Kidney (tissue), 14 donors: Measurements from ENCODE around the gene PNLIPRP2. TPM values are rescaled to one million over a fixed set of nuclear protein-coding genes. Genes with fewer than 3 reads are reported as not detected.

Source experiments
- DNase-seq, 5 donors: peaks; one replicate each; pipeline ENCODE4 v3.0.0-alpha.2; 2013 to 2020
- FAIRE-seq: peaks from 2 replicates; lab custom pipeline; 2012; peaks lifted over from hg19 to GRCh38; lab: Jason Lieb, UNC
- H3K27ac ChIP-seq, 2 donors: one replicate each; pipeline ENCODE4 v1.7.0; 2013; ENCODE audit warnings: low read depth in 2 of 2, low read length in 2 of 2, inconsistent platforms in 1 of 2
- H3K27me3 ChIP-seq: one replicate; pipeline ENCODE4 v1.7.1; 2013; ENCODE audit warnings: low read length, inconsistent platforms; ENCODE audit not compliant: control insufficient read depth, insufficient read depth
- H3K36me3 ChIP-seq, 3 donors: one replicate each; pipeline versions ENCODE4 v1.7.0 to v1.7.1; 2013; ENCODE audit warnings: low read length in 3 of 3, control low read depth in 1 of 3, inconsistent platforms in 1 of 3; ENCODE audit not compliant: insufficient read depth in 3 of 3, control insufficient read depth in 2 of 3
- H3K4me1 ChIP-seq, 3 donors: one replicate each; pipeline versions ENCODE4 v1.7.0 to v1.7.1; 2013; ENCODE audit warnings: low read length in 3 of 3, inconsistent platforms in 1 of 3, low read depth in 1 of 3; ENCODE audit not compliant: control insufficient read depth in 2 of 3, insufficient read depth in 2 of 3
- H3K4me3 ChIP-seq, 3 donors: one replicate each; pipeline versions ENCODE4 v1.7.0 to v1.8.1; 2013; ENCODE audit warnings: low read length in 3 of 3, control low read depth in 1 of 3, inconsistent platforms in 1 of 3
- H3K9ac ChIP-seq, 3 donors: one replicate each; pipeline versions ENCODE4 v1.7.0 to v1.7.1; 2013; ENCODE audit warnings: low read length in 3 of 3, control low read depth in 1 of 3, inconsistent platforms in 1 of 3
- H3K9me3 ChIP-seq, 3 donors: one replicate each; pipeline versions ENCODE4 v1.7.0 to v1.7.1; 2013; ENCODE audit warnings: low read length in 3 of 3, control low read depth in 1 of 3, inconsistent platforms in 1 of 3; ENCODE audit not compliant: control insufficient read depth in 2 of 3, insufficient read depth in 1 of 3
- CTCF ChIP-seq: IDR thresholded peaks from 3 replicates; pipeline ENCODE4 v1.5.1; 2012; ENCODE audit warnings: mild to moderate bottlenecking, moderate library complexity, borderline replicate concordance; ENCODE audit not compliant: insufficient read depth; ENCODE audit errors: extremely low read depth
- intact Hi-C: fragments of 100-400 bp; cut with DNase I; formaldehyde crosslinking; loops from one replicate; pipeline ENCODE4 v1.11.1; 2022
- polyA plus RNA-seq: library from polyadenylated mRNA; stranded (reverse); fragments of 350-450 nt; fragmentation: Illumina TruSeq; extraction: RNeasy Lipid Tissue Mini Kit (QIAGEN cat#74804); gene quantifications from one replicate; pipeline ENCODE4 v1.2.3, GENCODE V29; 2014; ENCODE audit warnings: low read depth, low replicate concordance; ENCODE audit not compliant: insufficient read depth
- total RNA-seq: library from RNA; stranded (reverse); fragmentation: NEBNext Ultra II Directional; extraction: Animal tissue kit (Norgen Biotek cat#: 25700); gene quantifications from one replicate; pipeline ENCODE4 v1.2.1, GENCODE V29; 2021
- donor health status: control.
- donor health status: control.
- donor health status: control.
- donor health status: control.
- donor health status: control.
- donor health status: DM: yes; HTN: yes; CAD: no.
- donor health status: Normal renal cell carcinoma (clear cell type).

The PNLIPRP2 gene
- total and polyA plus RNA-seq, 2 donors from 2014 or later: not detected

GRCh38 chr10:116627386-116627933 is 6.7 kb downstream of the PNLIPRP2 start:
- Histone ChIP-seq H3K4me3 (peak overlapping the region in 1 of 3 donors; percentile 25), H3K9ac (no peak overlapping the region), H3K36me3 (no peaks in the 10 kb centered on the region), H3K27ac (no peak overlapping the region), H3K4me1 (no peaks in the 10 kb centered on the region), H3K27me3 (no peaks in the 10 kb centered on the region), H3K9me3 (no peaks in the 10 kb centered on the region)
- DNase-seq: peak; percentile 51 to 72 (median 71)
- no peak for FAIRE-seq
- intact Hi-C loops: no loop called here
- peak; percentile 74 for TF ChIP-seq CTCF

- Histone ChIP-seq H3K9me3 (no peaks in the 10 kb centered on the region), H3K36me3 (no peaks in the 10 kb centered on the region), H3K9ac (no peak overlapping the region), H3K4me1 (no peaks in the 10 kb centered on the region), H3K27me3 (no peaks in the 10 kb centered on the region), H3K27ac (no peak overlapping the region), H3K4me3 (no peak overlapping the region)
- no peak for DNase-seq
- FAIRE-seq: no peak
- TF ChIP-seq CTCF: no peak
- intact Hi-C loops: no loop called here
Observed at GRCh38 chr10:116629340-116629739, 8.6 kb downstream of the PNLIPRP2 start.

DNA sequence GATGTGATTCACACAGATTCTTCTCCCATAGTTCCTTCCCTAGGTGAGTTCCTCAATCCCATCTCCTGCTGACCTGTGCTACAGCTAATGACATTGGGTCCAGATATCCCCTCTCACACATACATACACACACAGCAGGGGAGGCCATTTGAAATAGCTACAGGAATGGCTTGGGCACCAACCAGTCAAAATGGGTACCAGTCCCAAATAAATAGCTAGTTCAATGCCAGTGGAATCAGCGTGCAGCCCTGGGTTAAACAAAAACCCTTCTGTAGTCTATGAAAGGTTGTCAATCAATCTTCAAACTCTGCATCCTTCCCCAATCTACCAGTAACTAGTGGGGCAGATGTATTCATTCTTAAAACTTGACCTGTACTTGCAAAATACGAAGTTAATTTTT is 9.3 kb downstream of the PNLIPRP2 start:
- DNase-seq (no peak), FAIRE-seq (no peak)
- TF ChIP-seq CTCF: no peak
- Histone ChIP-seq H3K27ac (no peak overlapping the region), H3K9me3 (no peaks in the 10 kb centered on the region), H3K4me3 (no peak overlapping the region), H3K9ac (no peak overlapping the region), H3K4me1 (no peaks in the 10 kb centered on the region), H3K27me3 (no peaks in the 10 kb centered on the region), H3K36me3 (no peaks in the 10 kb centered on the region)
- intact Hi-C loops: no loop called here

DNA sequence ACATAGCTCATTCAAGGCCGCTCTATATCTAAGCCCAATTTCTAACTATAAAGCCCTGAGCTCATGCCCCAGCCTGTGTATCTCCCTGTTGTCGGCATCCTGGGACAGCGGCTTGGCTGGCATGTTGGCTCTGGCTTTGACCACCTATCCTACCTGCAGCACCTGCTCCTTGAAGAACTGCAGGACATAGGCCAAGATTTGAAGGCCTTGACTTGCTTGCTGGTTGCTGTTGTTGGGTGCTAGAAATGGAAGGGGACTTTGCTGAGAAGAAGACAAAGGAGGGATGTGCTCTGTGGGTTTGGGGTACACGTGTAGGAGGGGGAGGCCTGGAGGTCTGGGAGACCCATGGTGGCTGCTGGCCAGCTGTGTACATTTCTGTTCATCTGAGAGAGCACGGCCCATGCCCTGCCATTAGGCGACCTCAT is 11.1 kb downstream of the PNLIPRP2 start:
- H3K9ac ChIP-seq: no peak overlapping the region
- no peaks in the 10 kb centered on the region for H3K4me1 ChIP-seq
- H3K9me3 ChIP-seq: no peaks in the 10 kb centered on the region
- H3K4me3 ChIP-seq: no peak overlapping the region
- H3K27me3 ChIP-seq: no peaks in the 10 kb centered on the region
- H3K27ac ChIP-seq: no peak overlapping the region
- FAIRE-seq (no peak), DNase-seq (no peak)
- no peak for TF ChIP-seq CTCF
- no peaks in the 10 kb centered on the region for H3K36me3 ChIP-seq
- intact Hi-C loops: no loop called here
